K562 (cell line): ENCODE results near the gene ADAMTS15. TPM values are rescaled to one million over a fixed set of nuclear protein-coding genes. Genes with fewer than 3 reads are reported as not detected.

Experiments
- ATAC-seq: fragments of 200-7000 bp; cut with Tn5 transposase; 3 replicates; pipeline ENCODE4 v1.9.1; 2020; ENCODE audit warnings: moderate library complexity
- BruUV-seq: library from RNA; stranded (reverse); fragments of 400-500 nt; replicated peaks from 2 replicates; lab custom pipeline; 2021; lab: Mats Ljungman, UMichigan
- CTCF ChIA-PET: fragments of 300-600 bp; formaldehyde crosslinking; extraction: SDS; loops from one replicate; lab custom pipeline; 2021; ENCODE audit warnings: low intra/inter-chr PET ratio; lab: Yijun Ruan, JAX
- POLR2A ChIA-PET: fragments of 300-600, 350-650 bp; sonication (Branson Sonifier 250); formaldehyde crosslinking; extraction: SDS; loops from one replicate; lab custom pipeline; 2021; ENCODE audit warnings: antibody characterized with exemption, inconsistent platforms; lab: Yijun Ruan, JAX
- DNase-seq, 4 experiments: peaks; one replicate each; pipeline versions ENCODE4 v3.0.0 to v3.0.0-alpha.2; 2011 to 2018; ENCODE audit warnings: low spot score in 3 of 4, mixed read lengths in 3 of 4; ENCODE audit errors: extremely low read depth in 1 of 4
- FAIRE-seq: peaks from 2 replicates; lab custom pipeline; 2011; peaks lifted over from hg19 to GRCh38; lab: Jason Lieb, UNC
- H2AFZ ChIP-seq: 2 replicates; pipeline ENCODE4 v1.6.0; 2011; ENCODE audit warnings: low read depth, low read length, control low read depth, inconsistent platforms
- H3K27ac ChIP-seq: fragments of 200-600 bp; 3 replicates; pipeline ENCODE4 v1.8.0; 2011; ENCODE audit warnings: low read depth, mild to moderate bottlenecking, control low read depth, inconsistent platforms, low read length, moderate library complexity, mixed read lengths; ENCODE audit errors: extremely low read depth
- H3K27me3 ChIP-seq, 2 experiments: fragments of 300-600 bp in 1 of 2; 2 replicates in 1 of 2; 3 replicates in 1 of 2; pipeline versions ENCODE4 v1.6.0 to v1.8.0; 2011; ENCODE audit warnings: inconsistent platforms in 2 of 2, low read length in 2 of 2, mild to moderate bottlenecking in 1 of 2, mixed read lengths in 1 of 2, moderate library complexity in 1 of 2; ENCODE audit not compliant: control insufficient read depth in 2 of 2, insufficient read depth in 2 of 2
- H3K36me3 ChIP-seq: fragments of 300-600 bp; 3 replicates; pipeline ENCODE4 v1.8.0; 2011; ENCODE audit warnings: mild to moderate bottlenecking, low read length, inconsistent platforms; ENCODE audit not compliant: control insufficient read depth, insufficient read depth
- H3K4me1 ChIP-seq, 2 experiments: fragments of 200-600 bp in 1 of 2; replicated peaks in 1 of 2; 2 replicates in 1 of 2; 3 replicates in 1 of 2; pipeline versions ENCODE4 v1.5.1 to v1.8.0; 2011; ENCODE audit warnings: inconsistent platforms in 2 of 2, low read length in 2 of 2, mild to moderate bottlenecking in 1 of 2, mixed read lengths in 1 of 2, moderate library complexity in 1 of 2; ENCODE audit not compliant: control insufficient read depth in 2 of 2, insufficient read depth in 2 of 2
- H3K4me2 ChIP-seq: 2 replicates; pipeline ENCODE4 v1.6.1; 2011; ENCODE audit warnings: low read length, control low read depth, inconsistent platforms, mixed read lengths; ENCODE audit not compliant: insufficient read depth
- H3K4me3 ChIP-seq: fragments of 200-600 bp; sonication (generic), shearing (Covaris generic); 2 replicates; pipeline ENCODE4 v1.5.1; 2016; ENCODE audit warnings: control low read depth, inconsistent platforms
- H3K79me2 ChIP-seq: fragments of 200-600 bp; 3 replicates; pipeline ENCODE4 v1.8.0; 2011; ENCODE audit warnings: low read length, inconsistent platforms; ENCODE audit not compliant: control insufficient read depth, insufficient read depth
- H3K9ac ChIP-seq, 2 experiments: 2 replicates each; pipeline versions ENCODE4 v1.6.0 to v1.6.1; 2011; ENCODE audit warnings: low read depth in 2 of 2, low read length in 2 of 2, control low read depth in 1 of 2, inconsistent platforms in 1 of 2, mild to moderate bottlenecking in 1 of 2, mixed read lengths in 1 of 2; ENCODE audit not compliant: insufficient read depth in 1 of 2
- H3K9me1 ChIP-seq: one replicate; pipeline ENCODE4 v1.6.0; 2011; ENCODE audit warnings: inconsistent platforms, mild to moderate bottlenecking, low read length, moderate library complexity; ENCODE audit not compliant: control insufficient read depth, insufficient read depth
- H3K9me3 ChIP-seq: replicated peaks from 2 replicates; pipeline ENCODE4 v1.5.1; 2011; ENCODE audit warnings: low read depth, low read length, inconsistent platforms; ENCODE audit not compliant: control insufficient read depth, insufficient read depth
- H4K20me1 ChIP-seq: replicated peaks from 2 replicates; pipeline ENCODE4 v1.6.1; 2011; ENCODE audit warnings: low read length, inconsistent platforms, mixed read lengths; ENCODE audit not compliant: control insufficient read depth, insufficient read depth
- BACH1 ChIP-seq: fragments of 200-800 bp; sonication (Bioruptor generic); IDR thresholded peaks from 2 replicates; pipeline ENCODE4 v1.6.1; 2016; ENCODE audit warnings: missing genetic modification characterization, missing compliant biosample characterization
- CLOCK ChIP-seq: fragments of 250-450 bp; sonication (Bioruptor Pico); IDR thresholded peaks from 2 replicates; pipeline ENCODE4 v1.4.0; 2020; ENCODE audit warnings: mild to moderate bottlenecking, moderate library complexity, borderline replicate concordance
- HDAC6 ChIP-seq: IDR thresholded peaks from 2 replicates; pipeline ENCODE4 v1.6.1; 2012; ENCODE audit warnings: low read depth, mild to moderate bottlenecking, control low read depth, inconsistent platforms, low read length, moderate library complexity
- MIER1 ChIP-seq: fragments of 450-650 bp; IDR thresholded peaks from 2 replicates; pipeline ENCODE4 v1.6.1; 2016; ENCODE audit warnings: antibody characterized with exemption, mild to moderate bottlenecking, low read depth
- NCOA6 ChIP-seq: fragments of 450-650 bp; IDR thresholded peaks from 2 replicates; pipeline ENCODE4 v1.6.1; 2017; ENCODE audit warnings: mild to moderate bottlenecking
- RBM22 ChIP-seq: fragments of 200-400 bp; formaldehyde crosslinking; IDR thresholded peaks from 2 replicates; pipeline ENCODE4 v1.6.1; 2018; ENCODE audit warnings: low read length, low read depth; ENCODE audit not compliant: poor library complexity, severe bottlenecking
- SMAD2 ChIP-seq: fragments of 150-350 bp; IDR thresholded peaks from 2 replicates; pipeline ENCODE4 v1.6.1; 2014; ENCODE audit warnings: low read depth, mild to moderate bottlenecking, low read length
- SMARCA5 ChIP-seq: fragments of 450-650 bp; IDR thresholded peaks from 2 replicates; pipeline ENCODE4 v1.6.1; 2016
- TFAP4 ChIP-seq: sonication (generic); formaldehyde crosslinking; IDR thresholded peaks from 2 replicates; pipeline ENCODE4 v1.8.0; 2022; ENCODE audit warnings: missing genetic modification reagents, mild to moderate bottlenecking, moderate library complexity, borderline replicate concordance
- WHSC1 ChIP-seq: IDR thresholded peaks from one replicate; pipeline ENCODE4 v1.6.1; 2012; ENCODE audit warnings: low read length, control low read depth, inconsistent platforms
- ZNF217 ChIP-seq: sonication (generic); formaldehyde crosslinking; IDR thresholded peaks from 2 replicates; pipeline ENCODE4 v1.8.0; 2022; ENCODE audit warnings: mild to moderate bottlenecking, missing genetic modification reagents
- ZNF324 ChIP-seq: fragments of 250-450 bp; sonication (Bioruptor Pico); IDR thresholded peaks from 2 replicates; pipeline ENCODE4 v1.4.0; 2020; ENCODE audit warnings: mild to moderate bottlenecking
- WGBS: fragments of 100-300 bp; shearing (Covaris generic); methylation state at CpG from one replicate; pipeline ENCODE4 v1.1.6; 2016; ENCODE audit warnings: low coverage, mixed read lengths; ENCODE audit not compliant: insufficient coverage; ENCODE audit errors: missing lambda C conversion rate; 5-methylcytosine and 5-hydroxymethylcytosine counted together
- in situ Hi-C: fragments of 300-500 bp; cut with MboI; formaldehyde crosslinking; loops from 4 replicates; pipeline ENCODE4 v1.15.0; 2018; ENCODE audit warnings: inconsistent platforms, mixed read lengths
- intact Hi-C: fragments of 100-400 bp; cut with micrococcal nuclease; formaldehyde crosslinking; loops from 2 replicates; pipeline ENCODE4 v1.14.2; 2022
- polyA plus RNA-seq, 8 experiments: library from polyadenylated mRNA; depleted of rRNA in 4 of 8; stranded (reverse) in 5 of 8; unstranded in 3 of 8; fragments of >200 nt; fragmentation: Nextera tagmentation in 2 of 8; fragmentation: Illumina TruSeq in 1 of 8; extraction: Ambion mirVana in 2 of 8; extraction: Trizol in 1 of 8; gene quantifications; 2 replicates each; pipeline versions ENCODE4 v1.2.1 to v1.2.3, GENCODE V29; 2011 to 2014; ENCODE audit warnings: inconsistent platforms in 1 of 8, missing spikeins in 1 of 8
- total RNA-seq, 7 experiments: library from RNA; depleted of rRNA in 6 of 7; stranded (reverse); fragments of >200 nt in 6 of 7; fragmentation: Illumina TruSeq in 2 of 7; extraction: Trizol in 2 of 7; gene quantifications; 2 replicates each; pipeline versions ENCODE4 v1.2.1 to v1.2.3, GENCODE V29; 2011 to 2021; ENCODE audit warnings: low replicate concordance in 1 of 7
- TF ChIP-seq, protein P1 (sequence below): fragments of 450-650 bp; IDR thresholded peaks from 2 replicates; pipeline ENCODE4 v1.6.1; 2016; ENCODE audit warnings: low read depth, mild to moderate bottlenecking, moderate library complexity

Gene ADAMTS15
- total and polyA plus RNA-seq, 9 of the 15 experiments (the other 6 are each of a cell fraction or from before 2014, with no cell fraction given) = 0.04 TPM; not detected in 8

- TF ChIP-seq BACH1 = no peak
- TF ChIP-seq HDAC6 = no peak
- no peak for TF ChIP-seq TFAP4 (CRISPR knock-in tag)
- TF ChIP-seq RBM22 = no peak
- TF ChIP-seq ZNF217 (CRISPR knock-in tag) = no peak
- TF ChIP-seq SMAD2 = no peak
Observed at GRCh38 chr11:130471731-130472433, 23.4 kb downstream of the ADAMTS15 start (continued).

DNA sequence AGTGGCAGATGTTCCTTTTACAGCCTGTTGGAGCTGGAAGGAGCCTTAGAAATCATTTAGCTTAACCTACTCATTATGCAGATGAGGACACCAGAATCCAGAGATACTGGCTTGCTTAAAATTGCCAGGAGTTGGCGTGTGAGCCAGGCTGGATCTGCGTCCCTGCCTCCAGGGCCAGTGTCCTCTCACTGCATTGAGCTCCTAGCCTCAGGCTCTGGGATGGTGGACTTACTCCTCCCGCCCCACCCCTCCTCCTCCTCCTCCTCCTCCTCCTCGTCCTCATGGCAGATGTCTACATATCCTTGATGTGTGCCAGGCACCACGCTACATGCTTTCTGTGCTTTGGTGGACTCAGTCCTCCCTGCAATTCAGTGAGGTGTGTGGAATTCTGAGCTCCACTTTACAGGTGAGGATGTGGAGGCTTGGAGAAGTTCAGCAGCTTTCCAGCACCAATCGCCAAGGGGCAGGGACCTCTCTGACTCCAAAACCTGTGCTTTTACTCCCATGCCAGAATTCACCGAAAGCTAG is 24.1 kb downstream of the ADAMTS15 start:
- in situ Hi-C loops (no loop called here), intact Hi-C loops (no loop called here)
- Histone ChIP-seq H3K36me3 (no peaks in the 10 kb centered on the region), H3K9me3 (no peaks in the 10 kb centered on the region), H3K79me2 (no peaks in the 10 kb centered on the region), H2AFZ (no peak overlapping the region), H3K9ac (no peak overlapping the region; a peak in 1 of 4 replicates), H3K9me1 (peaks cover 3% of the 10 kb centered on the region), H3K27ac (no peak overlapping the region), H3K4me1 (peaks cover 0 to 10% of the 10 kb centered on the region in 2 experiments; a peak in 1 of 5 replicates), H3K27me3 (peaks cover 27 to 74% of the 10 kb centered on the region in 2 experiments; a peak in 4 of 5 replicates), H4K20me1 (no peaks in the 10 kb centered on the region; the same call in 1 of the 2 replicates), H3K4me3 (no peak overlapping the region), H3K4me2 (no peak overlapping the region)
- FAIRE-seq (no peak), DNase-seq (no peak), ATAC-seq (no peak)
- WGBS = 0% methylated on average over 4 of the region's 7 CpGs
- POLR2A ChIA-PET = no interaction called here
- BruUV-seq = no TSS peak
- CTCF ChIA-PET = no interaction called here
- TF ChIP-seq CLOCK (CRISPR knock-in tag) (no peak), MIER1 (no peak), ZNF324 (CRISPR knock-in tag) (no peak), SMARCA5 (no peak), ZNF217 (CRISPR knock-in tag) (no peak), NCOA6 (no peak), WHSC1 (no peak)
- TF ChIP-seq, protein P1, sequence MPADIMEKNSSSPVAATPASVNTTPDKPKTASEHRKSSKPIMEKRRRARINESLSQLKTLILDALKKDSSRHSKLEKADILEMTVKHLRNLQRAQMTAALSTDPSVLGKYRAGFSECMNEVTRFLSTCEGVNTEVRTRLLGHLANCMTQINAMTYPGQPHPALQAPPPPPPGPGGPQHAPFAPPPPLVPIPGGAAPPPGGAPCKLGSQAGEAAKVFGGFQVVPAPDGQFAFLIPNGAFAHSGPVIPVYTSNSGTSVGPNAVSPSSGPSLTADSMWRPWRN = no peak
